HL-60 (cell line): ENCODE data around the gene EXOC3L2.
"Not testable (repeated sequence)": the region's sequence is repeated elsewhere in the genome, so short reads cannot be mapped to it uniquely, and the experiment has no call there.

Source experiments
- DNase-seq, 2 experiments: peaks; one replicate each; pipeline ENCODE4 v3.0.0-alpha.2; 2010 to 2020; ENCODE audit warnings: low read depth in 1 of 2, low spot score in 1 of 2
- H3K27ac ChIP-seq: fragments of 250-450 bp; sonication (Bioruptor Pico); replicated peaks from 2 replicates; pipeline ENCODE4 v1.5.1; 2020; ENCODE audit warnings: mild to moderate bottlenecking, moderate library complexity
- H3K27me3 ChIP-seq: fragments of 250-450 bp; sonication (Bioruptor Pico); 2 replicates; pipeline ENCODE4 v1.5.1; 2021; ENCODE audit warnings: mild to moderate bottlenecking, moderate library complexity; ENCODE audit not compliant: insufficient read depth, poor library complexity, severe bottlenecking
- H3K4me3 ChIP-seq: replicated peaks from 2 replicates; pipeline ENCODE4 v1.5.1; 2011; ENCODE audit warnings: mild to moderate bottlenecking, control low read depth, low read length; ENCODE audit not compliant: insufficient read depth
- CTCF ChIP-seq: IDR thresholded peaks from one replicate; pipeline ENCODE4 v1.5.1; 2011; ENCODE audit warnings: low read length, control low read depth, inconsistent platforms; ENCODE audit not compliant: insufficient read depth
- GABPA ChIP-seq: IDR thresholded peaks from 2 replicates; pipeline ENCODE4 v1.6.1; 2012; ENCODE audit warnings: low read depth
- POLR2AphosphoS5 ChIP-seq: IDR thresholded peaks from 2 replicates; pipeline ENCODE4 v1.6.1; 2012; ENCODE audit warnings: low read depth
- SPI1 ChIP-seq: IDR thresholded peaks from 2 replicates; pipeline ENCODE4 v1.6.1; 2012; ENCODE audit warnings: low read depth, mild to moderate bottlenecking, borderline replicate concordance
- TF ChIP-seq, protein P1 (sequence below): IDR thresholded peaks from 2 replicates; pipeline ENCODE4 v1.6.1; 2012; ENCODE audit warnings: low read depth; ENCODE audit not compliant: insufficient replicate concordance

EXOC3L2 gene

DNA sequence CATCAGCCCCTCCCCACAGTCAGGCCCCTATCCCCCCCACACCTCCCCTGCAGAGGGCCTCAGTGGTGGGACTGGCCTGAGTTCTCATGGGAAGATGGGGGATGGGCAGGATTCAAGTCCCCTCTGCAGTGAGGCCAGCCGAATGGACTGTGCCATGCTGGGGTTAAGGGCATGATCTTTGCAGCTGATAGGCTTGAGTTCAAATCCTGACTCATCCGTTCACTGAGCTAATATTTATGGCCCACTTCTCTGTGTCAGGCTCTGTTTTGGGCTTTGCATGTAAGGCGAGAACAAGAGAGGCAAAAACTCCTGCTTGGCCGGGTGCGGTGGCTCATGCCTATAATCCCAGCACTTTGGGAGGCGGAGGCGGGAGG lies 26.5 kb upstream of the EXOC3L2 start:
- no peak for DNase-seq
- H3K4me3 ChIP-seq: no peak overlapping the region
- no peaks in the 10 kb centered on the region for H3K27me3 ChIP-seq
- no peak overlapping the region for H3K27ac ChIP-seq
- TF ChIP-seq POLR2AphosphoS5 (no peak), SPI1 (no peak), GABPA (no peak), CTCF (no peak)
- TF ChIP-seq, protein P1, sequence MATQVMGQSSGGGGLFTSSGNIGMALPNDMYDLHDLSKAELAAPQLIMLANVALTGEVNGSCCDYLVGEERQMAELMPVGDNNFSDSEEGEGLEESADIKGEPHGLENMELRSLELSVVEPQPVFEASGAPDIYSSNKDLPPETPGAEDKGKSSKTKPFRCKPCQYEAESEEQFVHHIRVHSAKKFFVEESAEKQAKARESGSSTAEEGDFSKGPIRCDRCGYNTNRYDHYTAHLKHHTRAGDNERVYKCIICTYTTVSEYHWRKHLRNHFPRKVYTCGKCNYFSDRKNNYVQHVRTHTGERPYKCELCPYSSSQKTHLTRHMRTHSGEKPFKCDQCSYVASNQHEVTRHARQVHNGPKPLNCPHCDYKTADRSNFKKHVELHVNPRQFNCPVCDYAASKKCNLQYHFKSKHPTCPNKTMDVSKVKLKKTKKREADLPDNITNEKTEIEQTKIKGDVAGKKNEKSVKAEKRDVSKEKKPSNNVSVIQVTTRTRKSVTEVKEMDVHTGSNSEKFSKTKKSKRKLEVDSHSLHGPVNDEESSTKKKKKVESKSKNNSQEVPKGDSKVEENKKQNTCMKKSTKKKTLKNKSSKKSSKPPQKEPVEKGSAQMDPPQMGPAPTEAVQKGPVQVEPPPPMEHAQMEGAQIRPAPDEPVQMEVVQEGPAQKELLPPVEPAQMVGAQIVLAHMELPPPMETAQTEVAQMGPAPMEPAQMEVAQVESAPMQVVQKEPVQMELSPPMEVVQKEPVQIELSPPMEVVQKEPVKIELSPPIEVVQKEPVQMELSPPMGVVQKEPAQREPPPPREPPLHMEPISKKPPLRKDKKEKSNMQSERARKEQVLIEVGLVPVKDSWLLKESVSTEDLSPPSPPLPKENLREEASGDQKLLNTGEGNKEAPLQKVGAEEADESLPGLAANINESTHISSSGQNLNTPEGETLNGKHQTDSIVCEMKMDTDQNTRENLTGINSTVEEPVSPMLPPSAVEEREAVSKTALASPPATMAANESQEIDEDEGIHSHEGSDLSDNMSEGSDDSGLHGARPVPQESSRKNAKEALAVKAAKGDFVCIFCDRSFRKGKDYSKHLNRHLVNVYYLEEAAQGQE: no peak

GRCh38 chr19:45271098-45271734 lies 26.0 kb upstream of the EXOC3L2 start:
- H3K27me3 ChIP-seq: no peaks in the 10 kb centered on the region
- H3K4me3 ChIP-seq: no peak overlapping the region
- TF ChIP-seq CTCF (no peak), SPI1 (no peak), GABPA (no peak), POLR2AphosphoS5 (no peak)
- TF ChIP-seq, protein P1: no peak
- no peak overlapping the region for H3K27ac ChIP-seq
- DNase-seq: no peak

GRCh38 chr19:45269939-45270338 lies 24.7 kb upstream of the EXOC3L2 start:
- not testable (repeated sequence) for H3K27me3 ChIP-seq, H3K27ac ChIP-seq, DNase-seq, H3K4me3 ChIP-seq

GRCh38 chr19:45267296-45267695 lies 22.1 kb upstream of the EXOC3L2 start:
- DNase-seq: no peak
- Histone ChIP-seq H3K4me3 (no peak overlapping the region), H3K27ac (no peak overlapping the region), H3K27me3 (no peaks in the 10 kb centered on the region)
- TF ChIP-seq, protein P1: no peak
- TF ChIP-seq POLR2AphosphoS5: no peak
- no peak for TF ChIP-seq GABPA
- 0 out of 2 replicates have a peak, but pooled peaks have one; percentile 2 for TF ChIP-seq SPI1
- no peak for TF ChIP-seq CTCF
